Measurements from ENCODE around the gene LMBR1L. TPM values are rescaled to one million over a fixed set of nuclear protein-coding genes. Genes with fewer than 3 reads are reported as not detected.

The LMBR1L gene
- total and polyA plus RNA-seq, 2 of the 13 experiments (the other 11 are each of a cell fraction or from before 2014, with no cell fraction given) = 12.2 to 65.9 TPM

GRCh38 chr12:49129332-49130150 is 18.9 kb upstream of the LMBR1L start (continued):
- 0 out of 2 replicates have a peak, but pooled peaks have one; percentile 12 for TF ChIP-seq ZNF646 (CRISPR knock-in tag; IDR thresholded peaks at IDR 0.05)
- TF ChIP-seq ZNF260 (CRISPR knock-in tag; IDR thresholded peaks at IDR 0.05; ENCODE audit: borderline replicate concordance, low read depth) = no peak
- 0 out of 2 replicates have a peak, but pooled peaks have one; percentile 2 for TF ChIP-seq FOXJ3 (CRISPR knock-in tag; IDR thresholded peaks at IDR 0.05; ENCODE audit: borderline replicate concordance)
- no peak for TF ChIP-seq SRSF1 (optimal IDR thresholded peaks at IDR 0.05; ENCODE audit: low read depth, low read length)
- no peak for TF ChIP-seq REST (IDR thresholded peaks at IDR 0.05; ENCODE audit: borderline replicate concordance in 1 of 2, low read depth in 1 of 2, low read length in 2 of 2)
- TF ChIP-seq, protein P1, sequence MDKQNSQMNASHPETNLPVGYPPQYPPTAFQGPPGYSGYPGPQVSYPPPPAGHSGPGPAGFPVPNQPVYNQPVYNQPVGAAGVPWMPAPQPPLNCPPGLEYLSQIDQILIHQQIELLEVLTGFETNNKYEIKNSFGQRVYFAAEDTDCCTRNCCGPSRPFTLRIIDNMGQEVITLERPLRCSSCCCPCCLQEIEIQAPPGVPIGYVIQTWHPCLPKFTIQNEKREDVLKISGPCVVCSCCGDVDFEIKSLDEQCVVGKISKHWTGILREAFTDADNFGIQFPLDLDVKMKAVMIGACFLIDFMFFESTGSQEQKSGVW (CRISPR knock-in tag; IDR thresholded peaks at IDR 0.05; ENCODE audit: borderline replicate concordance) = 0 out of 2 replicates have a peak, but pooled peaks have one; percentile 31
- no peak for TF ChIP-seq HNRNPH1 (optimal IDR thresholded peaks at IDR 0.05; ENCODE audit: low read depth, low read length)
- peak; percentile 11 for TF ChIP-seq RBM22 (optimal IDR thresholded peaks at IDR 0.05; ENCODE audit: low read length)
- TF ChIP-seq ZFX (CRISPR knock-in tag; IDR thresholded peaks at IDR 0.05; ENCODE audit: low read depth) = no peak
- TF ChIP-seq ETV5 (CRISPR knock-in tag; IDR thresholded peaks at IDR 0.05; ENCODE audit: borderline replicate concordance) = no peak
- TF ChIP-seq POLR2AphosphoS2 (IDR thresholded peaks at IDR 0.05; ENCODE audit: low read depth, low read length) = no peak
- TF ChIP-seq, protein P2, sequence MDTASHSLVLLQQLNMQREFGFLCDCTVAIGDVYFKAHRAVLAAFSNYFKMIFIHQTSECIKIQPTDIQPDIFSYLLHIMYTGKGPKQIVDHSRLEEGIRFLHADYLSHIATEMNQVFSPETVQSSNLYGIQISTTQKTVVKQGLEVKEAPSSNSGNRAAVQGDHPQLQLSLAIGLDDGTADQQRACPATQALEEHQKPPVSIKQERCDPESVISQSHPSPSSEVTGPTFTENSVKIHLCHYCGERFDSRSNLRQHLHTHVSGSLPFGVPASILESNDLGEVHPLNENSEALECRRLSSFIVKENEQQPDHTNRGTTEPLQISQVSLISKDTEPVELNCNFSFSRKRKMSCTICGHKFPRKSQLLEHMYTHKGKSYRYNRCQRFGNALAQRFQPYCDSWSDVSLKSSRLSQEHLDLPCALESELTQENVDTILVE (CRISPR knock-in tag; IDR thresholded peaks at IDR 0.05) = no peak
- TF ChIP-seq MZF1 (CRISPR knock-in tag; IDR thresholded peaks at IDR 0.05; ENCODE audit: borderline replicate concordance) = no peak
- no peak for TF ChIP-seq FOXA3 (CRISPR knock-in tag; IDR thresholded peaks at IDR 0.05)
